K562 (cell line): Measurements from ENCODE around the gene WDR31. TPM values are rescaled to one million over a fixed set of nuclear protein-coding genes. Genes with fewer than 3 reads are reported as not detected.

Experiments used
- ATAC-seq: fragments of 200-7000 bp; cut with Tn5 transposase; 3 replicates; pipeline ENCODE4 v1.9.1; 2020; ENCODE audit warnings: moderate library complexity
- BruUV-seq: library from RNA; stranded (reverse); fragments of 400-500 nt; replicated peaks from 2 replicates; lab custom pipeline; 2021; lab: Mats Ljungman, UMichigan
- CTCF ChIA-PET: fragments of 300-600 bp; formaldehyde crosslinking; extraction: SDS; loops from one replicate; lab custom pipeline; 2021; ENCODE audit warnings: low intra/inter-chr PET ratio; lab: Yijun Ruan, JAX
- POLR2A ChIA-PET: fragments of 300-600, 350-650 bp; sonication (Branson Sonifier 250); formaldehyde crosslinking; extraction: SDS; loops from one replicate; lab custom pipeline; 2021; ENCODE audit warnings: antibody characterized with exemption, inconsistent platforms; lab: Yijun Ruan, JAX
- DNase-seq, 4 experiments: peaks; one replicate each; pipeline versions ENCODE4 v3.0.0 to v3.0.0-alpha.2; 2011 to 2018; ENCODE audit warnings: low spot score in 3 of 4, mixed read lengths in 3 of 4; ENCODE audit errors: extremely low read depth in 1 of 4
- FAIRE-seq: peaks from 2 replicates; lab custom pipeline; 2011; peaks lifted over from hg19 to GRCh38; lab: Jason Lieb, UNC
- H2AFZ ChIP-seq: 2 replicates; pipeline ENCODE4 v1.6.0; 2011; ENCODE audit warnings: low read depth, low read length, control low read depth, inconsistent platforms
- H3K27ac ChIP-seq: fragments of 200-600 bp; 3 replicates; pipeline ENCODE4 v1.8.0; 2011; ENCODE audit warnings: low read depth, mild to moderate bottlenecking, control low read depth, inconsistent platforms, low read length, moderate library complexity, mixed read lengths; ENCODE audit errors: extremely low read depth
- H3K27me3 ChIP-seq, 2 experiments: fragments of 300-600 bp in 1 of 2; 2 replicates in 1 of 2; 3 replicates in 1 of 2; pipeline versions ENCODE4 v1.6.0 to v1.8.0; 2011; ENCODE audit warnings: inconsistent platforms in 2 of 2, low read length in 2 of 2, mild to moderate bottlenecking in 1 of 2, mixed read lengths in 1 of 2, moderate library complexity in 1 of 2; ENCODE audit not compliant: control insufficient read depth in 2 of 2, insufficient read depth in 2 of 2
- H3K36me3 ChIP-seq: fragments of 300-600 bp; 3 replicates; pipeline ENCODE4 v1.8.0; 2011; ENCODE audit warnings: mild to moderate bottlenecking, low read length, inconsistent platforms; ENCODE audit not compliant: control insufficient read depth, insufficient read depth
- H3K4me1 ChIP-seq, 2 experiments: fragments of 200-600 bp in 1 of 2; replicated peaks in 1 of 2; 2 replicates in 1 of 2; 3 replicates in 1 of 2; pipeline versions ENCODE4 v1.5.1 to v1.8.0; 2011; ENCODE audit warnings: inconsistent platforms in 2 of 2, low read length in 2 of 2, mild to moderate bottlenecking in 1 of 2, mixed read lengths in 1 of 2, moderate library complexity in 1 of 2; ENCODE audit not compliant: control insufficient read depth in 2 of 2, insufficient read depth in 2 of 2
- H3K4me2 ChIP-seq: 2 replicates; pipeline ENCODE4 v1.6.1; 2011; ENCODE audit warnings: low read length, control low read depth, inconsistent platforms, mixed read lengths; ENCODE audit not compliant: insufficient read depth
- H3K4me3 ChIP-seq: fragments of 200-600 bp; sonication (generic), shearing (Covaris generic); 2 replicates; pipeline ENCODE4 v1.5.1; 2016; ENCODE audit warnings: control low read depth, inconsistent platforms
- H3K79me2 ChIP-seq: fragments of 200-600 bp; 3 replicates; pipeline ENCODE4 v1.8.0; 2011; ENCODE audit warnings: low read length, inconsistent platforms; ENCODE audit not compliant: control insufficient read depth, insufficient read depth
- H3K9ac ChIP-seq, 2 experiments: 2 replicates each; pipeline versions ENCODE4 v1.6.0 to v1.6.1; 2011; ENCODE audit warnings: low read depth in 2 of 2, low read length in 2 of 2, control low read depth in 1 of 2, inconsistent platforms in 1 of 2, mild to moderate bottlenecking in 1 of 2, mixed read lengths in 1 of 2; ENCODE audit not compliant: insufficient read depth in 1 of 2
- H3K9me1 ChIP-seq: one replicate; pipeline ENCODE4 v1.6.0; 2011; ENCODE audit warnings: inconsistent platforms, mild to moderate bottlenecking, low read length, moderate library complexity; ENCODE audit not compliant: control insufficient read depth, insufficient read depth
- H3K9me3 ChIP-seq: replicated peaks from 2 replicates; pipeline ENCODE4 v1.5.1; 2011; ENCODE audit warnings: low read depth, low read length, inconsistent platforms; ENCODE audit not compliant: control insufficient read depth, insufficient read depth
- H4K20me1 ChIP-seq: replicated peaks from 2 replicates; pipeline ENCODE4 v1.6.1; 2011; ENCODE audit warnings: low read length, inconsistent platforms, mixed read lengths; ENCODE audit not compliant: control insufficient read depth, insufficient read depth
- DLX4 ChIP-seq: fragments of 250-450 bp; sonication (Bioruptor Pico); IDR thresholded peaks from 2 replicates; pipeline ENCODE4 v1.6.1; 2021; ENCODE audit warnings: mild to moderate bottlenecking
- E2F4 ChIP-seq: sonication (generic); formaldehyde crosslinking; IDR thresholded peaks from 2 replicates; pipeline ENCODE4 v1.8.0; 2022; ENCODE audit warnings: mild to moderate bottlenecking, low read depth, missing genetic modification reagents
- ILK ChIP-seq: fragments of 450-650 bp; IDR thresholded peaks from 2 replicates; pipeline ENCODE4 v1.6.1; 2016; ENCODE audit warnings: missing genetic modification characterization, low read depth, mild to moderate bottlenecking, missing compliant biosample characterization, moderate library complexity, borderline replicate concordance
- MCM2 ChIP-seq: fragments of 450-650 bp; IDR thresholded peaks from 2 replicates; pipeline ENCODE4 v1.6.1; 2017; ENCODE audit warnings: low read depth, mild to moderate bottlenecking
- NFXL1 ChIP-seq: fragments of 450-650 bp; formaldehyde crosslinking; IDR thresholded peaks from 2 replicates; pipeline ENCODE4 v1.4.0; 2021; ENCODE audit warnings: mild to moderate bottlenecking
- POLR2B ChIP-seq: fragments of 450-650 bp; IDR thresholded peaks from 2 replicates; pipeline ENCODE4 v1.6.1; 2018; ENCODE audit warnings: low read depth; ENCODE audit not compliant: partially characterized antibody
- RBM25 ChIP-seq: fragments of 200-400 bp; formaldehyde crosslinking; IDR thresholded peaks from 2 replicates; pipeline ENCODE4 v1.6.1; 2018; ENCODE audit warnings: low read length, low read depth, moderate library complexity; ENCODE audit not compliant: severe bottlenecking
- SIRT6 ChIP-seq: IDR thresholded peaks from one replicate; pipeline ENCODE4 v1.6.1; 2012; ENCODE audit warnings: low read depth, mild to moderate bottlenecking, control low read depth, inconsistent platforms, low read length, moderate library complexity
- SREBF2 ChIP-seq: sonication (generic); formaldehyde crosslinking; IDR thresholded peaks from 2 replicates; pipeline ENCODE4 v1.4.0; 2020; ENCODE audit warnings: mild to moderate bottlenecking, missing genetic modification reagents
- TBP ChIP-seq: optimal IDR thresholded peaks from 2 replicates; pipeline ENCODE3; 2011; ENCODE audit warnings: low read depth, low read length, improper control_type of control experiment
- USF1 ChIP-seq: sonication (generic); formaldehyde crosslinking; IDR thresholded peaks from 2 replicates; pipeline ENCODE4 v1.9.0; 2022; ENCODE audit warnings: mild to moderate bottlenecking, missing genetic modification reagents
- ZEB2 ChIP-seq: fragments of 450-650 bp; IDR thresholded peaks from 2 replicates; pipeline ENCODE4 v1.6.1; 2016
- ZNF212 ChIP-seq: fragments of 450-650 bp; formaldehyde crosslinking; IDR thresholded peaks from 2 replicates; pipeline ENCODE4 v1.4.0; 2020; ENCODE audit warnings: mild to moderate bottlenecking
- ZNF639 ChIP-seq, 2 experiments: fragments of 200-800 bp in 1 of 2; sonication (Bioruptor generic) in 1 of 2; sonication (generic) in 1 of 2; formaldehyde crosslinking in 1 of 2; IDR thresholded peaks in 1 of 2; conservative IDR thresholded peaks in 1 of 2; 2 replicates each; pipeline versions ENCODE4 v1.5.0 to v1.6.1; 2016 to 2020; ENCODE audit warnings: missing compliant biosample characterization in 1 of 2, missing genetic modification characterization in 1 of 2, missing genetic modification reagents in 1 of 2
- WGBS: fragments of 100-300 bp; shearing (Covaris generic); methylation state at CpG from one replicate; pipeline ENCODE4 v1.1.6; 2016; ENCODE audit warnings: low coverage, mixed read lengths; ENCODE audit not compliant: insufficient coverage; ENCODE audit errors: missing lambda C conversion rate; 5-methylcytosine and 5-hydroxymethylcytosine counted together
- in situ Hi-C: fragments of 300-500 bp; cut with MboI; formaldehyde crosslinking; loops from 4 replicates; pipeline ENCODE4 v1.15.0; 2018; ENCODE audit warnings: inconsistent platforms, mixed read lengths
- intact Hi-C: fragments of 100-400 bp; cut with micrococcal nuclease; formaldehyde crosslinking; loops from 2 replicates; pipeline ENCODE4 v1.14.2; 2022
- polyA plus RNA-seq, 8 experiments: library from polyadenylated mRNA; depleted of rRNA in 4 of 8; stranded (reverse) in 5 of 8; unstranded in 3 of 8; fragments of >200 nt; fragmentation: Nextera tagmentation in 2 of 8; fragmentation: Illumina TruSeq in 1 of 8; extraction: Ambion mirVana in 2 of 8; extraction: Trizol in 1 of 8; gene quantifications; 2 replicates each; pipeline versions ENCODE4 v1.2.1 to v1.2.3, GENCODE V29; 2011 to 2014; ENCODE audit warnings: inconsistent platforms in 1 of 8, missing spikeins in 1 of 8
- total RNA-seq, 7 experiments: library from RNA; depleted of rRNA in 6 of 7; stranded (reverse); fragments of >200 nt in 6 of 7; fragmentation: Illumina TruSeq in 2 of 7; extraction: Trizol in 2 of 7; gene quantifications; 2 replicates each; pipeline versions ENCODE4 v1.2.1 to v1.2.3, GENCODE V29; 2011 to 2021; ENCODE audit warnings: low replicate concordance in 1 of 7
- TF ChIP-seq, protein P1 (sequence below): fragments of 250-450 bp; sonication (Bioruptor Pico); IDR thresholded peaks from 2 replicates; pipeline ENCODE4 v1.8.0; 2021; ENCODE audit warnings: borderline replicate concordance, mild to moderate bottlenecking, moderate library complexity; ENCODE audit not compliant: poor library complexity, severe bottlenecking
- TF ChIP-seq, protein P2 (sequence below): sonication (generic); formaldehyde crosslinking; IDR thresholded peaks from 2 replicates; pipeline ENCODE4 v1.8.0; 2022; ENCODE audit warnings: missing genetic modification reagents, mild to moderate bottlenecking, borderline replicate concordance

Gene WDR31
- total and polyA plus RNA-seq, 9 of the 15 experiments (the other 6 are each of a cell fraction or from before 2014, with no cell fraction given) = 0.35 to 1.8 (median 0.95) TPM

- TF ChIP-seq TBP = no peak
- TF ChIP-seq, all 486 proteins: peak for 0
These were observed 20.0 kb downstream of the WDR31 start (continued) for GRCh38 chr9:113320051-113320450.

DNA sequence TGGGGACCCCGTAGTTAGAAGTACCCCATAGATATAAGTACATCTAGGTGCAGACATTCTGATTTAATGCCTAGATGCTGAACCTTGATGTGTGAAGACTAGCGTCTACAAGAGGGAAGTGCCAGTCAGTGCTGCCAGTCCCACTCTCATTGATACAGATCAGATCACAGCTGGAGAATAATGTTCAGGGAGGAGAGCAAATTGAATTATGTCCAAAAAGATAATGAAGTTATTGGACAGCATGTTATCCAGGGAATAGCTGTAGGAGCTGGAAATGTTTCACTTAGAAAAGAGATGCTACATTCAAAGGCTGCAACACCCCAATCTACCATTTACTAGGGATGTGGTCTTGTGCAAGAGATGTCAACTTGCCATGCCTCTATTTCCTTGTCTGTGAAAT lies 21.0 kb downstream of the WDR31 start:
- H3K27ac ChIP-seq = no peak overlapping the region
- CTCF ChIA-PET = no interaction called here
- no peaks in the 10 kb centered on the region for H3K36me3 ChIP-seq
- ATAC-seq (no peak), FAIRE-seq (no peak), DNase-seq (no peak)
- H3K79me2 ChIP-seq = no peaks in the 10 kb centered on the region
- 0% methylated on average over 2 of the region's 2 CpGs for WGBS
- H3K4me3 ChIP-seq = no peak overlapping the region
- no TSS peak for BruUV-seq
- intact Hi-C loops = no loop called here
- POLR2A ChIA-PET = interaction anchor here (0.9 to 1.7 kb wide), 2 partner anchors 21 to 79 kb away, joined by 3 to 5 read pairs; partner anchors contain the start of gene WDR31
- H3K9me3 ChIP-seq = no peaks in the 10 kb centered on the region
- H2AFZ ChIP-seq = no peak overlapping the region
- no peaks in the 10 kb centered on the region for H3K9me1 ChIP-seq
- H3K27me3 ChIP-seq = peaks cover 11 to 34% of the 10 kb centered on the region in 2 experiments; a peak in 3 of 5 replicates
- no peaks in the 10 kb centered on the region; a peak in 1 of 5 replicates for H3K4me1 ChIP-seq
- 0 out of 2 replicates have a peak, but pooled peaks cover 3% of the 10 kb centered on the region for H4K20me1 ChIP-seq
- in situ Hi-C loops = no loop called here
- no peak overlapping the region for H3K9ac ChIP-seq
- no peak overlapping the region for H3K4me2 ChIP-seq
- TF ChIP-seq DLX4 (CRISPR knock-in tag) = no peak
- no peak for TF ChIP-seq RBM25
- TF ChIP-seq ZEB2 = no peak
- no peak for TF ChIP-seq ZNF212
- TF ChIP-seq USF1 (CRISPR knock-in tag) = no peak
- no peak for TF ChIP-seq SREBF2 (CRISPR knock-in tag)
- TF ChIP-seq E2F4 (CRISPR knock-in tag) = no peak
- TF ChIP-seq, protein P1, sequence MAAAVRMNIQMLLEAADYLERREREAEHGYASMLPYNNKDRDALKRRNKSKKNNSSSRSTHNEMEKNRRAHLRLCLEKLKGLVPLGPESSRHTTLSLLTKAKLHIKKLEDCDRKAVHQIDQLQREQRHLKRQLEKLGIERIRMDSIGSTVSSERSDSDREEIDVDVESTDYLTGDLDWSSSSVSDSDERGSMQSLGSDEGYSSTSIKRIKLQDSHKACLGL (CRISPR knock-in tag) = no peak
- no peak for TF ChIP-seq SIRT6
- TF ChIP-seq ZNF639 (CRISPR knock-in tag; conservative IDR thresholded peaks at IDR 0.05 in 1 of 2, IDR thresholded peaks at IDR 0.05 in 1 of 2) = no peak
- TF ChIP-seq ILK = no peak
- TF ChIP-seq MCM2 = no peak
- TF ChIP-seq POLR2B = no peak
- TF ChIP-seq, protein P2, sequence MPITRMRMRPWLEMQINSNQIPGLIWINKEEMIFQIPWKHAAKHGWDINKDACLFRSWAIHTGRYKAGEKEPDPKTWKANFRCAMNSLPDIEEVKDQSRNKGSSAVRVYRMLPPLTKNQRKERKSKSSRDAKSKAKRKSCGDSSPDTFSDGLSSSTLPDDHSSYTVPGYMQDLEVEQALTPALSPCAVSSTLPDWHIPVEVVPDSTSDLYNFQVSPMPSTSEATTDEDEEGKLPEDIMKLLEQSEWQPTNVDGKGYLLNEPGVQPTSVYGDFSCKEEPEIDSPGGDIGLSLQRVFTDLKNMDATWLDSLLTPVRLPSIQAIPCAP (CRISPR knock-in tag) = no peak
- no peak for TF ChIP-seq NFXL1 (CRISPR knock-in tag)
